ENCODE data around the gene GLIS2.

GLIS2 gene

DNA sequence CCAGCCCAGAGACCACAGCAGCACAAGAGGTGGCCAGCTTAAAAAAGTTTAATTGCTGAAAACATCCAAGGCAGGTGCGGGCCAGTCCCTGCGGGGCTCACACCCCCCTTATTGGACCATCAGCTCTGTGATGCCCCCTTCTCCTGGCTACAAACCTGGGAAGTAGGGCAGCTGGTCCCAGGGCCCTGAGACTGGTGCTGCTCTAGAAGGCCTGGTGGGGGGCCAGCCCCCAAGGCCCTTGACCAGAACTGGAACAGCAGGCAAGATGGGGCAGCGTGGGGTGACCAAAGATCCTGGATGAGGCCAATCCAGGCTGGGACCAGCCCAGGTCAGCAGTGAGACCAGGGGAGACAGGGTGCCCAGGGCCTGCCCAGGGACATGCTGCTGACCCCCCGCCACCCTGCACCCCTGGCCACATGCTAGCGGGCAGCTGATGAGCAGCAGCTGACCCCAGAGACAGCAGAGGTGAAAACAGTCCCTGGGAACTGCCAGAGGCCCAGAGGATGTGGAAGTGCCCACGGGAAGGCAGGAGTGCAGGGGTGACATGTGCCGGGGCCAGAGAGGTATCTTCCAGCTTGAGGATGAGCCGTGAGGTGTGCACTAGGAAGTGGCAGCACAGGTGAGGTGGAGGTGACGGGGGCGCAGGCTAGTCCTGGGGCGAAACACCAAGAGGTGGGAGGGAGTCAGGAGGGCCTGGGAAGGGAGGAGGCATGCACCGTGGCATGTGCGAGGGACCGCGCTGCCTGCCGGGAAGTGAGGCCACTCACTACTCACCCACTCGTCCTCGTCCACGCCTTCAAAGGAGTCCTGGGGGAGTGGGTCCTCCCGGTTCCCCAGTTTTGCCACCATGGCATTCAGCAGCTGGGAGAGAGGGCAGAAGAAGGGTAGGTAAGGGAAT lies 38.9 kb downstream of the GLIS2 start:
- DNase-seq, result no peak

DNA sequence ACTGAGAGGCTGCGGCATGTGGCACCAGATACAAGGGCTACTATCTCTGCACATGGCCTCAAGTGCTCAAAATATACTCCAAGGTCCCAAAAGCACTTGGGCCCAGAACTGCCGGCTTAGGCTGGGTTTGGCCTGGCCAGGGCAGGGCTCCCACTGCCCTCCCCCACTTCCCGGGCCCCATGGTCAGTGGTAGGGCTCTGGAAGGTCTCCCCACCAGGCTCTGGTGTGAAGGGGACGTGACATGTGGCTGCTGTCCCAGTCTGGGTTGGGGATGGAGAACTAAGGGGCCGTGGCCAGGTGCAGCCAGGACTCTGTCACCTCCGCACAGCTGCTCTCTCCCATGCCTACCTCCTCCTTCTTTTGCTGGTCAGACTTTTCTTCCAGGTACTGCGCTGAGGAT lies 41.0 kb downstream of the GLIS2 start:
- no peak for DNase-seq

DNA sequence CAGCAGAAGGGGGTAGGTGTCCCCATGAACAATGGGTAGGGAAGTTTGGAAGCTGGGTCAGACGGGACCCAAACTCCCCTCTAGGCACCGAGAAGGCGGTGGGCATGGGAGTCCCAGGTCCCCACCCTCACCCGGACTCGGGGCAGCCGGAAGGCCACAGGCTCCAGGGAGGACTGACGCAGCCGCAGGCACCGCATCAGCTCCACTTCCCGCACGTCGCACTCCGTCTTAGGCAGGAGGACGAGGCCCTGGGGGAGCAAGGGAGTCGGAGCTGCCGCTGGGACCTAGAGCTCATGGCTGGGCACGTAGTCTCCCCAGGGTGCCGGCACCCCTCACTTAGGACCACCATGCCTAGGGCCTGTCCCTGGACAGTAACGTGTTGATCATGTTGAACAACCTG lies 42.4 kb downstream of the GLIS2 start:
- no peak for DNase-seq

DNA sequence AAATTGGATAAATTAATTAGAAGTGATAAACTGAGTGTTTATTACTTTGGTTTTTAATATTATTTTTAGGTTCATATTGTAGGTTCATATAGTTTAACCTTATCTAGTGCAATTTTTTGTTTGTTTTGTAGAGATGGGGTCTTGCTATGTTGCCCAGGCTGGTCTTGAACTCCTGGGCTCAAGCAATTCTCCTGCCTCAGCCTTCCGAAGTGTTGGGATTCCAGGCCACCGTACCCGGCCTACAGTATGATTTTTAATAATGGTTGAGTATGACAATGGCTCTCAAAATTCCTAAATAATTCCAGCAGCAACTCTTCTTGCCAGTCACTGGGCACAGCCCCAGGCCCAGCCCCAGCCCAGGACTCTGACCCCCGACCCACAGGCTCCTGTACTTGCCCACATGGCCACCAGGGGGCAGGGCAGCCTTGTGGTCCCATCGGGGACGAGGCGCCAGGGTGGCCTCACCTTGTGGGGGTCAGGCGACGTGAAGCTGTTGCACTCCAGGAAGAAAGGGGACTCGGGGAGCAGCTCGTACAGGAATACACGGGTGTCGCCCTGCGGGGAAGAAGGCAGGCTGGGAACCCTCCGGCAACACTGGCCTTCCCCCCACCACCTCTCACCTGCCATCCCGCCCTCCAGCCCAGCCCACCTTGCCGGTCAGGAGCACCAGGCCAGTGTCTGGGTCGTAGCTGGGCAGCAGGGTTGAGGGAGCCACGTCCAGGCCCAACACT lies 43.1 kb downstream of the GLIS2 start:
- DNase-seq, result peak; percentile 86

DNA sequence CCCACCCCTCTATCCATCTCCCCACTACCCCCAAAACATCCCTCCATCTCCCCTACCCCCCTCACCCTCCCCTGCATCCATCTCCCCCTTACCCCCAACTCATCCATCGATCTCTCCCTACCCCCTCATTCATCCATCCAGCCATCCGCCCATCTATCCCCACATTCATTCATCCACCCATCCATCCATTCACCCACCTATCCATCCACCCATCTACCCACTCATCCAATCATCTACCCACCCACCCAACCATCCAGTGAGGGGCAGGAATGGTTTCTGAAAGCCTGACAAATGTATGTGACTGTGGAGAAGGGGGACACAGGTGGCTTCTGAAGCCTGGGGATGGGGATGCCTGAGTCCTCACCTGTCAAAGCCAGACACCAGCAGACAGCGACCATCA lies 44.0 kb downstream of the GLIS2 start:
- no peak for DNase-seq

DNA sequence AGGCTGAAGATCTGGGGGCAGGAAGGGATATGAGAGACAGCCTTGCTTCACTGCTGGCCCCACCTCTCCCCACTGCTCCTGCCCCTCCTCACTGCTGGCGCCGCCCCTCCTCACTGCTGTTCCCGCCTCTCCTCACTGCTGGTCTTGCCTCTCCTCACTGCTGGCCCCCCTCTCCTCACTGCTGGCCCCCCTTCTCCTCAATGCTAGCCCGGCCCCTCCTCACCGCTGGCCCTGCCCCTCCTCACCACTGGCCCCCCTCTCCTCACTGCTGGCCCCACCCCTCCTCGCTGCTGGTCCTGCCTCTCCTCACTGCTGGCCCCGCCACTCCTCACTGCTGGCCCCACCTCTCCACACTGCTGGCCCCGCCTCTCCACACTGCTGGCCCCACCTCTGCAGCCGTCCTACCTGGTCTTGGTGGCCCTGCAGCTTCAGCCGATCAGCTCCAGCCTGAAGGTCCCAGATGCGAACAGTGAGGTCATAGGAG lies 44.7 kb downstream of the GLIS2 start:
- DNase-seq, result no peak

DNA sequence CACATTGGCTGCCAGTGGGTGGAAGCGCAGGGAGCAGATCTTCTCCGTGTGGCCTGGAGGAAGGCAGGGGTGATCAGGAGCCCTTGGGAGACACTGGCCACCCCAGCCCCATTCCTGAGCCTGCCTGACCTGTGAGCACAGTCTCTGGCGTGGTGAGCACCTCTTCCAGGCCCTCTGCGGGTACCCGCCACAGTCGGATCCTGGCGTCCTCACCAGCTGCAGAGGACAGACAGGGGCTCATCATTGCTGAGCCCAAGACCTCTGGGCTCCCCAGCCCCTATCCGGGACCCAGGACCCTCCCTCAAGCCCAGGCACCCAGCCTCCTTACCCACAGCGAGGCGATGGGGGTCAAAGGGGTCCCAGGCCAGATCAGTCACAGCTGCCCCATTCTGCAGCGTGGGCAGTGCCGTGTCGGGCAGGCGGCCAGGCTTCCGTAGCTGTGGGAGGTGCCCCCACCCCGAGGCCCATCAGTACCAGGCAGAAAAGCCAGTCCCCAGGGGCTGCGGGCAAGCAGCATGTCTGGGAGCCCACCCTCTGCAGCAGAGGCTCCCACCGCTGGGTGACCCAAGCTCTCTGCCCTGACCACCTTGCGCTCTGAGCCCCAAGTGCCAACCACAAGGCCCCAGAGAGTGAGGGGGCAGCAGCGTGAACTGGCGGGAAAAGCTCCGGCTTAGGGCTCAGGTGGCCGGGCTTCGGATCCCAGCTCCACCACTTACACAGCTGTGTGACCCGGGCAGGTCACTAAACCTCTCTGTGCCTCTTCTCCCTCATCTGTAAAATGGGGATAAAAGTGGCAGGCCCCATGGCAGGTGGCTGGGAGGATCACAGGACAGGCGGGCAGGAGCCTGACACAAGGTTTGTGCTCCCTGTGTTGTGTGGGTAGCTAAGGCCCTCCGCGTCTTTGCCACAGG lies 45.4 kb downstream of the GLIS2 start:
- no peak for DNase-seq

DNA sequence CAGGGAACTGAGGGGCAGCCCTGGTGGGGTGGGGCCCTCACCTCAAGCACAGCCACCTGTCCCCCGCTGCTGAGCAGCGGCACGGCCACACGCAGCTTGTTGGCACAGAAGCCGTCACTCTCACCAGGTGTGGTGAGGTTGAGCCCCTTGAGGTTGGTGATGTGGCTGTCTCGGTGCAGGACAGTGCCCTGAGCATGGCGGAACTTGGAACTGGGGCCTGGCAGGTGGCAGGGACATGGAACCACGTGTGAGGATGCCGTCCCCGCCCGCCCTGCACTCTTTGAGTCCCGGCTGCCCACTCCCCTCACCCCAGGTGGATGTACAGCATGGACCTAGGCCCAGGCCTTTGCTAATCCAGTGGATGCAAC lies 46.1 kb downstream of the GLIS2 start:
- no peak for DNase-seq

DNA sequence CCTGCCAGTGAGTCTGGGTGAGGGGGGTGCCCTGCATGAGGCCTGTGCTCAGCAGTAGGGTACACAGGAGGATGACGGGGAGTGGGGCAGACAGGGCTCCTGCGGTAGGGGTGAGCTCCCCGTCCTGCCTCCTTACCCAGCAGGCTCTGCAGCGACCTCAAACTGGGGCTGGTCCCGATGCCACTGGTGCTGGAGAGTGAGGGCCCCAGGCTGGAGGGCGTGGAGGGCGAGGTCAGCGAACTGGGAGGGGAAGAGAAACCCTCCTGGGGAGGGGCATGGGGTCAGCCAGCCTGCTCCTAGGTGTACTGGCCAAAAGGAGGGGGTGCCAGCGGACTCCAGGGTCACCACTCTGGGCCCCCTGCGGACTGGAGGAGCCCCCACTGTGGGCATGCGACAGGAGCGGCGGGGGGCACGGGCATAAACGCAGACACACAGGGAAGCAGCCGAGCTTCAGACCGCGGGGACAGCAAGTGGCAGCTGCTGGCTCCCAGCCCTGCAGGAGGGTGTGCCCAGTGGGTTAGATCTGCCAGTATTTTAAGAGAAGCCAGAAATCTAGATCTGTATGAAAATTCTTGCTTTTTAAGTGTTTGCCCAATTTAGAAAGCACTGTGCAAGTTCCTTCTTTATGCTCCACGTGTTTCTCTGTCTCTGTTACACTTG lies 46.7 kb downstream of the GLIS2 start:
- DNase-seq, result no peak

DNA sequence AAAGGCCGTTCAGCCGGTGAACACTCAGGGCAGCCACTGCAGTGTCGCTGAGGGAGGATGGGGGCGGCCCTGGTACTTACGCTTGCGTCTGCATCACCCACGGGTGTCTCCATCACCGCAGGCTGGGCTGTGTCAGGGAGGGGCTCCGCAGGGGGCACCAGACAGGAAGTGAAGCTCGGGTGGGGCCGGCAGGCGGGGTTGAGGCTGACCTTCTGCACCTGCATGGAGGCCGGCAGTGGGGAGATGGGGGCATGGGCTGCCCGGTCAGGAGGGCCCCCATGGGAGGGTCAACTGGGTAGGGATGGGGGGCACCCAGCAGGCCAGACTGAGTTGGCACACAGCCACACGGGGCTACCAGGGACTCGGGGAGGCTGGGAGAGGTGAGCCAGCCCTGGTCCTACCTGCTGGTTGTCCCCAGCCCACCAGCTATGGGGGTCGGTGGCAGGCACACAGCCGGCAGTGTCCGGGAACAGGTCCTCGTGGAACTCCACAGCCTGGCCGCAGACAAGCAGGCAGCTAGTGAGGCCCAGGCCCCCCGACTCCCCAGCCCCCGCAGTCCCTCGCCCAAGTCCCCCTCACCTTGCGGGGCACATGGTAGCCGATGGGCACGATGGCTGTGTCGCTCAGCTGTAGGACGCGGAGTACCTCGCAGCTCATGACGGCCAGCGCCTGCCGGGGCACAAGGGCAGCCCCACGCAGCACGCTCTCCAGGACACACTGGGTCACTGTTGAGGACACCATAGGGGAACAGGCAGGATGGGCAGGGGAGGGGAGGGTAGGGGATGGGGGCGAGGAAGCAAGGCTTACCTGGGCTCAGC lies 48.5 kb downstream of the GLIS2 start:
- no peak for DNase-seq

DNA sequence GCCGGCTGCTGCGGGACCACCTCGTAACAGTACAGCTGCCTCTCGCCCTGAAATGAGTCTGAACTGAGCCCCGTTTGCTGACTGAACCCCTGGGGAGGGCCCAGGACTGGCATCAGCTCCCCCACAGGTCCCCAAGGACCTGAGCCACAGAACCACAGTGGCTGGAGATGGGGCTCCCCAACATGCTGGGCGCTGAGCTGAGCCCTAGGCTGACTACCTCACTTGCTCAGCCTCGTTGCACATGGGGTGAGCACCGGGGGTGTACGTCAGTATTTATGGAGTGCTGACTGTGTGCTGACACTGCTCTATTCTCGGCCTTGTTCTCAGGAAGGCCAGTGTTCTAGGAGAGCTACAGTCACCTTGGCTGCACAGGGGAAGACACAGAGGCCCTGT lies 49.1 kb downstream of the GLIS2 start:
- DNase-seq, result no peak

DNA sequence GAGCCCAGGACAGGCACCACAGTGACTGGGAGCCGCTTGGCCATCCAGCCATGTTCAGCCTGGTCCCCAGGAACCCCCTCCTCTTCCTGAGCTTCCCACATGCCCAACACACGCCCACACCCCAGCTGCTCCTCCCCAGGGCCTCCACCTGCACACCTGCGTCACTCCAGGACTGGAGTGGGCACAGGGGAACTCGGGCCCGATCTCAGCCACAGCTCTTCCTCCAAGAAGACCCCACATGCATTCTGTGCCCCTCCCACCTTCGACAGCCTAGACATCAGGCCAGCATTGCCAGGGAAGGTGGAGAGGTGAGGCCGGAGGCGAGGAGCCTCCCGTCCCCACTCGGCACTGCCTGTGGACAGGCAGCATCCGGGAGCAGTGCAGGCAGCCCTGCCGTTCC lies 49.7 kb downstream of the GLIS2 start:
- DNase-seq, result no peak

DNA sequence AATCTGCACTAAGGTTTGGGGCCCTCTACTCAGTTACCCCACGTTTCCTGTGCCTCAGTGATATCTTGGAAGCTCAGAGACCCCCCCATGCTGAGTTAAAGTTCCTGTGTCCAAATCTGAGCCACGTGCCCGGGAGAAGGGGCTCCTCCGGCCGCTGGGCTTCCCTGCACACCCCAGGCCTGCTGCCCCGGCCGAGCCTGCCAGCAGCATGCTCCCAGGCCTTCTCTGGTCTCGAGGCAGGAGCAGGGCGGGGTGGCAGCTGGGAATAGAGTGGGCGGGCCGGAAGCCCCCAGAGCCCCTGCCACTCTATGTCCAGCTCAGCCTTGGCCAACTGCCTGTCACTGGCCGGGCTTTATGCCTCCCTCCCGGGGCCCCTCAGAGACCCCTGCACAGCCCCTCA lies 50.1 kb downstream of the GLIS2 start:
- DNase-seq, result no peak

DNA sequence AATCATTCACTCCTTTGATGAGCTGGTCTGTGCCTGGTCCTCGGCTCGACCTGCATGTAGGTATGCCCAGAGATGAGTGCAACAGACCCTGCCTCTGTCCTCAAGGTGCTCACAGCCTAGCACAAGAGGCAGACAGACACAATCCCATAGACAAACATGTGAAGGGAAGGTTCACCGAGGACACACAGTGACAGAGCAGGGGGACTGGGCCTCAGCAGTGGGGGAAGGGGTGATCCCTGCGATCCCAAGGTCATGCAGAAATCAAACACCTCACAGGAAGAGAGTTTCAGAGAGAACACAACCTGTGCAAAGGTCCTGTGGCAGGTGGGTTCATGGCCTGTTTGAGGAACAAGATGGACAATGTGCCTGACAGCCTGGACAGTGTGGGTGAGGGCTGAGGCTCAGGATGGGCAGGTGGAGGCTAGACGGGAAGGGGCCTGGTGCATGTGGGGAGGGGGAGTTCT lies 51.6 kb downstream of the GLIS2 start:
- DNase-seq, result no peak

DNA sequence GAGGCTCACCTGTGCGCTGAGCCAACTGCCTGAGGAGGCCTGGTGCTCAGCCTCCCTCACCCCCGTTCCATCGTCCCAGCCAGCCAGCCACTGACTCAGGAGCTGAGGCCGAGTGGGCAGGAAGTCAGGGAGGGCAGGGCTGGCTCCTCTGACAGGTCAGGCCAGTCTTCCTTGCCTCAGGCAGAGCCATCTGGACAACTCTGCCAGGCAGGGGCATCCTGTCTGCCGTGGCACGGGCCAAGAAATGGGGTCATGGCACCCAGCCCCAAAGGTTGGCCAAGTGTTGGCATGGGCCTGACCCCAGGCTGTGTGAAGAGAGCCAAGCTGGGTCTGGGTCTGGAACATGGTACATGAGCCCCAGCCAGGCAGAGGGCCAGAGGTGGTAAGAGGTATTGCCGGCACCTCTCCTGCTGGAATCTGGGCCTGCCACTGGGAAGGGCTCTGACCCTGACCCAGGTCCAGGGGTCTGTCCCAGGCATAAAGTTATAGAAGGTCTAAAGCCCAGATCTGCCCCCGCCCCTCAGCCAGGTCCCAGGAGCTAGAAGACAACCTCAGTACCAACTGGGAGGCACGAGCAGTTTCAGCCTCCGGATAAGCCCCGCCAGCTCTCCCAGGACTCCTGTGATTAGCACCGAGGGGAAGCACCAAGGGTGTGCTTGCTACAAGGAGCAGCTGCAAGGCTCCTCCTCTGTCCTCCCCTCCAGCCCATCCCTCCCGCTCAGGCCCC lies 53.3 kb downstream of the GLIS2 start:
- no peak for DNase-seq

DNA sequence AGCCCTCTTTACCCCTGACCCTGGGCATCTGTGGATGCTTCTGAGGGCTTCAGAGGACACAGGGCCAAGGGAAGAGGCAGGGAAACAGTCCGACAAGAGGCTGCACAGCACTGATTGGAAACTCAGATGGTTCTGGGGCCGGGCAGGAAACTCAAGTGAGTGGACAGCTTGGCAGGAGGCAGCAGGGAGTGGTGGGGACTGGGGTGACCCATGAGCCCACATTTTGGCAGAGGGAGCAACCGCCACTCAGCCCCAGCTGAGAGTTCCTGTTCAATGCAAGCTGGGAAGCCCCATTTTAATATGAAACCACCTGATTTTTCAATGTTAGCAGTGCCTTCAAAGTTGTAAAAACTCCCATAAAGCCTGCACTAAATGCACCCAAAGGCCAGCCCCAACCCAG lies 54.3 kb downstream of the GLIS2 start:
- no peak for DNase-seq

DNA sequence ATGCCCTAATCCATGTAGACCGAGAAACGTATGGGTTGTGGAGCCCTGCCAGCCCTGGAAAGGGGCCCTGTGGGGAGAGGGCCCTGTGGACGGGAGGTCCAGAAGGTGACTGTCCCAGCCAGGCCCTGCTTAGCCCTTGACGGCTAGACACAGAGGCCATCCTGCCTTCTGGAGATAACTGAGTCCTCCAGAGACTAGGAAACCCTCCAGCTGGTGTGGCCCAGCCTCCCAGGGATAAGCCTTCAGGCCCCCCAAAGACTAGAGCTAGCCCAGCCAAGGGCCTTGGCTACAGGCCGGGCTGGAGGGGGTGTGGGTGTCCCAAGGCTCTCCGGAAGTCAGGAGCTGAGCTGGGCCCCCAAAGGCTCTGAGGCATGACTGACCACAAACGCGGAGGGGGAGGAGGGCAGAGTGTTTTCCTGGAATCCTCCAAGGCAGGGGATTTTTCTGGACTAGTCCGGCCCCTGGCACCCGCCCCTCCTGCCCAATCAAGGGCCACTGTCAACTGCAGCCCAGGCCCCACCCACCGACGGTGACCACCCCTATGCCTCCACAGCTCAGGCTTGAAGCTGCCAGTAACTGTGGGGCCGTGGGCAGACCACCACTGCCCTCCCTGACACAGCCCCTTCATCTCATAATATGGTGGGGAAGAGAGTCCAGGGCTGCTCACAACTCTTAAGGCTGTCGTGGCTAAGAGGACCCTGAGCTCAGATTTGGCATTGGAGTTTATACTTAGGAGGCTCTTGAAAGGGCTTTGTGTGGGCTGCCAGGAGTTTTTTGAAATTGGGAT lies 54.9 kb downstream of the GLIS2 start:
- DNase-seq, result no peak

DNA sequence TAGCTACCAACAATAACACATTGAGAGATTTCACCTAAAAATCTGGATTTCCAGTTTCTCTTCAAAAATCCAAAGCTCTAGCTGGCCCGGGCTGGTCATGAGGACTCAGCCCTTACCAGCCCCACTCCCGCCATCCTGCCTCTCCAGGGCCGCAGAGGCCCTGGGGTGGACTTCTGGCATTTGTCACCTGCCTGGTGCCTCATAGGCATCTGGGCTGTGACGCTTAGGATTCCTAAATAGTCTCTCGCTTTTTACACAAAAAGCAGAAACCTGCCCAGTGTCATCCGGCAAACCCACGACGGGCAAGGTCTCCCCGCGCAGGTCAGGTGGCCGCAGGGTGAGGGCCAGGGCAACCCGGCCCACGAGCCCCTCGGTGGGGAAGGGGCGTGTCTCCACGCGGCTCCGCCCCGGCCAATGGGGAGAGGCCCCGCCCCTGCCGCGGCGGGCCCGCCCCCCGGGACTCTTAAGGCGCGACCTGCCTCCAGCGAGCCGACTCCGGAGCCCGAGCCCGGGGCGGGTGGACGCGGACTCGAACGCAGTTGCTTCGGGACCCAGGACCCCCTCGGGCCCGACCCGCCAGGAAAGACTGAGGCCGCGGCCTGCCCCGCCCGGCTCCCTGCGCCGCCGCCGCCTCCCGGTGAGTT lies 55.6 kb downstream of the GLIS2 start, which contains the start of gene VASN:
Gene VASN, plus strand, starts transcription at position 492 of the 644 bp plus-strand sequence. CDS start 9,030 bp downstream, outside the sequence.
- DNase-seq, result peak; percentile 82

DNA sequence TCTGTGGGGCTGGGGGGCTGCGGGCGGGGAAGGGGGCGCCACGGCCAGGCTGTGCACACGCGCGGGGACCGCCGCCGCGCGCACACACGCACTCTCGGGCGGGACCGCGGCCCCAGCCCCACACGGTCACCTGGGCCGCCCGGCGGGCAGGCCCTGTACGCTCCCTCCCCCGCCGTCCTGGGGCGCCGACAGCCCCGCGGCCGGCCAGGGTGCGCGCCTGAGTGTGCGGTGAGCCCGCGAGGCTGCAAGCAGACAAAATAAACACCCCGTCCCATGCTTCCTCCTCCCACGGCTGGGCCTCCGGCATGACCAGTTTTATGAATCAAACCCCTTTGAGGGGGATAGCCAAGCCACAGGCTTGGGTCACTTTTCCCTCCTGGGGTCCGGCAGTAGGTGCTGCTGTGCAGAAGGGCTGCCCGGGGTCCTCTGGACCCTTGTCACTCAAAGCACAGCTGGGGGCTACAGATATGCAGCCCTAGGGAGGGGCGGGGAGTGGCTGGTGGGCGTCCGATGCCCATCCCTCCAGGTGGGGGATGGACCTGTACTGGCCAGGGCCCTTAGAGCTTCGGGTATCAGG lies 56.2 kb downstream of the GLIS2 start:
- peak; percentile 40 for DNase-seq
